Measurements from ENCODE around the gene NNT. TPM values are rescaled to one million over a fixed set of nuclear protein-coding genes. Genes with fewer than 3 reads are reported as not detected.
"Not testable (repeated sequence)": the region's sequence is repeated elsewhere in the genome, so short reads cannot be mapped to it uniquely, and the experiment has no call there.

Gene NNT
- total RNA-seq, 1 donor from 2014 or later, result 554 TPM

- ATAC-seq, result no peak
- intact Hi-C loops (cut with micrococcal nuclease), result no loop called here
- no peak for DNase-seq
Measured at GRCh38 chr5:43691893-43692292, 88.9 kb downstream of the NNT start.

- ATAC-seq, result no peak
- intact Hi-C loops (cut with micrococcal nuclease), result no loop called here
- no peak for DNase-seq
Measured at GRCh38 chr5:43693411-43693810, 90.4 kb downstream of the NNT start.

GRCh38 chr5:43694027-43694426, 91.0 kb downstream of the NNT start:
- ATAC-seq (no peak), DNase-seq (no peak)
- intact Hi-C loops (cut with micrococcal nuclease), result no loop called here

- ATAC-seq; DNase-seq; intact Hi-C loops (cut with micrococcal nuclease): not testable (repeated sequence)
Measured at GRCh38 chr5:43696444-43696843, 93.5 kb downstream of the NNT start.

GRCh38 chr5:43699910-43700309, 96.9 kb downstream of the NNT start:
- DNase-seq (peak; percentile 38), ATAC-seq (peak; percentile 79)
- intact Hi-C loops (cut with micrococcal nuclease), result no loop called here

- DNase-seq, result no peak
- intact Hi-C loops (cut with micrococcal nuclease), result no loop called here
- no peak for ATAC-seq
Measured at GRCh38 chr5:43700601-43701000, 97.6 kb downstream of the NNT start.

GRCh38 chr5:43701227-43701626, 98.2 kb downstream of the NNT start:
- ATAC-seq, result no peak
- DNase-seq, result no peak
- intact Hi-C loops (cut with micrococcal nuclease), result no loop called here

- intact Hi-C loops (cut with micrococcal nuclease), result no loop called here
- DNase-seq, result no peak
- no peak for ATAC-seq
Measured at GRCh38 chr5:43702293-43702692, 99.3 kb downstream of the NNT start.

GRCh38 chr5:43702815-43703214, 99.8 kb downstream of the NNT start:
- ATAC-seq, result peak; percentile 37
- intact Hi-C loops (cut with micrococcal nuclease), result no loop called here
- DNase-seq, result no peak

- no peak for DNase-seq
- intact Hi-C loops (cut with micrococcal nuclease), result no loop called here
- ATAC-seq, result peak; percentile 15
Measured at GRCh38 chr5:43704243-43704642, 101.3 kb downstream of the NNT start.

- DNase-seq; ATAC-seq; intact Hi-C loops (cut with micrococcal nuclease): not testable (repeated sequence)
Measured at GRCh38 chr5:43706576-43706975, 103.6 kb downstream of the NNT start.

GRCh38 chr5:43711496-43711895, 108.5 kb downstream of the NNT start:
- intact Hi-C loops (cut with micrococcal nuclease), result no loop called here
- ATAC-seq (peak; percentile 25), DNase-seq (no peak)

- intact Hi-C loops (cut with micrococcal nuclease), result no loop called here
- no peak for DNase-seq
- no peak for ATAC-seq
Measured at GRCh38 chr5:43712081-43712480, 109.1 kb downstream of the NNT start.

GRCh38 chr5:43719783-43720182, 116.8 kb downstream of the NNT start:
- intact Hi-C loops (cut with micrococcal nuclease); ATAC-seq; DNase-seq: not testable (repeated sequence)

- DNase-seq (no peak), ATAC-seq (no peak)
- intact Hi-C loops (cut with micrococcal nuclease), result no loop called here
Measured at GRCh38 chr5:43728581-43728980, 125.6 kb downstream of the NNT start.

GRCh38 chr5:43729846-43730478, 127.0 kb downstream of the NNT start:
- intact Hi-C loops (cut with micrococcal nuclease), result loop anchor here (5.0 kb wide), 2 partner anchors 602 to 1042 kb away; no protein-coding TSS in a partner anchor
- ATAC-seq (no peak), DNase-seq (no peak)

GRCh38 chr5:43730832-43731342, 127.9 kb downstream of the NNT start:
- intact Hi-C loops (cut with micrococcal nuclease), result loop anchor here (5.0 kb wide), 2 partner anchors 601 to 1041 kb away; no protein-coding TSS in a partner anchor
- DNase-seq (no peak), ATAC-seq (no peak)

- DNase-seq (no peak), ATAC-seq (no peak)
- intact Hi-C loops (cut with micrococcal nuclease), result loop anchor here (5.0 kb wide), 2 partner anchors 601 to 1041 kb away; no protein-coding TSS in a partner anchor
Measured at GRCh38 chr5:43731573-43731972, 128.6 kb downstream of the NNT start.

GRCh38 chr5:43745923-43746548, 143.1 kb downstream of the NNT start:
- DNase-seq; ATAC-seq; intact Hi-C loops (cut with micrococcal nuclease): not testable (repeated sequence)

- DNase-seq (no peak), ATAC-seq (no peak)
- intact Hi-C loops (cut with micrococcal nuclease), result no loop called here
Measured at GRCh38 chr5:43750809-43751208, 147.8 kb downstream of the NNT start.

- DNase-seq (no peak), ATAC-seq (no peak)
- intact Hi-C loops (cut with micrococcal nuclease), result no loop called here
Measured at GRCh38 chr5:43753069-43753468, 150.1 kb downstream of the NNT start.
